ENCODE data around the gene QRICH1. TPM values are rescaled to one million over a fixed set of nuclear protein-coding genes. Genes with fewer than 3 reads are reported as not detected.

The QRICH1 gene
- total RNA-seq, 1 experiment from 2014 or later, result 151 TPM

GRCh38 chr3:49034650-49035049 lies 59.2 kb downstream of the QRICH1 start:
- Histone ChIP-seq H3K79me1 (ENCODE audit: insufficient read depth, low read depth, low read length, poor library complexity, severe bottlenecking) (no peaks in the 10 kb centered on the region), H2BK20ac (ENCODE audit: low read depth, low read length, poor library complexity, severe bottlenecking) (no peak overlapping the region), H3T11ph (ENCODE audit: low read length) (no peak overlapping the region), H3K27ac (ENCODE audit: insufficient read length, low read depth, low read length) (no peak overlapping the region), H3K79me2 (ENCODE audit: insufficient read depth, low read length) (no peaks in the 10 kb centered on the region), H4K5ac (ENCODE audit: insufficient read length, low read depth, low read length) (no peak overlapping the region), H2AK5ac (ENCODE audit: insufficient read length, low read length) (no peak overlapping the region), H3K23ac (ENCODE audit: insufficient read length, low read depth, low read length) (no peak overlapping the region), H2BK15ac (ENCODE audit: low read depth, low read length) (no peak overlapping the region), H2BK120ac (ENCODE audit: low read depth, low read length, poor library complexity, severe bottlenecking) (no peak overlapping the region), H3K23me2 (ENCODE audit: insufficient read length, low read depth, low read length, poor library complexity, severe bottlenecking) (no peaks in the 10 kb centered on the region), H3K18ac (ENCODE audit: insufficient read length, low read depth, low read length) (no peak overlapping the region), H3K9me3 (ENCODE audit: control insufficient read depth, low read depth, low read length) (no peaks in the 10 kb centered on the region), H4K8ac (replicated peaks; ENCODE audit: insufficient read length, low read depth, low read length) (no peak overlapping the region), H3K56ac (ENCODE audit: insufficient read length, low read depth, low read length) (no peak overlapping the region), H3K4ac (ENCODE audit: low read depth, low read length) (no peak overlapping the region), H3K27me3 (ENCODE audit: insufficient read depth, low read length) (no peaks in the 10 kb centered on the region), H4K91ac (ENCODE audit: insufficient read length, low read depth, low read length) (no peak overlapping the region), H2BK5ac (ENCODE audit: insufficient read length, low read length) (no peak overlapping the region), H3K14ac (ENCODE audit: insufficient read depth, low read length) (no peak overlapping the region), H3K9ac (ENCODE audit: extremely low read depth, insufficient read length, low read length) (no peak overlapping the region), H4K20me1 (ENCODE audit: control insufficient read depth, insufficient read depth, insufficient read length) (no peaks in the 10 kb centered on the region), H2AFZ (ENCODE audit: low read length) (no peak overlapping the region), H2BK12ac (ENCODE audit: insufficient read length, low read depth, low read length) (no peak overlapping the region), H3K4me1 (ENCODE audit: insufficient read depth, low read length) (no peaks in the 10 kb centered on the region; the same call in 1 of the 2 replicates), H3K4me2 (ENCODE audit: insufficient read depth, insufficient read length, low read length) (no peak overlapping the region)
- no peak overlapping the region for H3K4me3 Mint-ChIP-seq
- TF ChIP-seq, protein P1, sequence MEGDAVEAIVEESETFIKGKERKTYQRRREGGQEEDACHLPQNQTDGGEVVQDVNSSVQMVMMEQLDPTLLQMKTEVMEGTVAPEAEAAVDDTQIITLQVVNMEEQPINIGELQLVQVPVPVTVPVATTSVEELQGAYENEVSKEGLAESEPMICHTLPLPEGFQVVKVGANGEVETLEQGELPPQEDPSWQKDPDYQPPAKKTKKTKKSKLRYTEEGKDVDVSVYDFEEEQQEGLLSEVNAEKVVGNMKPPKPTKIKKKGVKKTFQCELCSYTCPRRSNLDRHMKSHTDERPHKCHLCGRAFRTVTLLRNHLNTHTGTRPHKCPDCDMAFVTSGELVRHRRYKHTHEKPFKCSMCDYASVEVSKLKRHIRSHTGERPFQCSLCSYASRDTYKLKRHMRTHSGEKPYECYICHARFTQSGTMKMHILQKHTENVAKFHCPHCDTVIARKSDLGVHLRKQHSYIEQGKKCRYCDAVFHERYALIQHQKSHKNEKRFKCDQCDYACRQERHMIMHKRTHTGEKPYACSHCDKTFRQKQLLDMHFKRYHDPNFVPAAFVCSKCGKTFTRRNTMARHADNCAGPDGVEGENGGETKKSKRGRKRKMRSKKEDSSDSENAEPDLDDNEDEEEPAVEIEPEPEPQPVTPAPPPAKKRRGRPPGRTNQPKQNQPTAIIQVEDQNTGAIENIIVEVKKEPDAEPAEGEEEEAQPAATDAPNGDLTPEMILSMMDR (conservative IDR thresholded peaks at IDR 0.05), result no peak
- H3K27ac Mint-ChIP-seq, result 0 out of 7 replicates have a peak overlapping the region, but pooled peaks of 1 of the 3 experiments have one; percentile 16
- H3K36me3 Mint-ChIP-seq (ENCODE audit: insufficient read depth in 1 of 3, low read depth in 3 of 3), result peaks cover 26 to 75% (median 56%) of the 10 kb centered on the region in 3 experiments; a peak in 6 of 7 replicates
- no peaks in the 10 kb centered on the region for H3K4me1 Mint-ChIP-seq
- H3K27me3 Mint-ChIP-seq (ENCODE audit: low read depth), result no peaks in the 10 kb centered on the region
- no CpG with 5 or more reads among the region's 2 CpGs for whole genome bisulfite sequencing (ENCODE audit: extremely low coverage, insufficient read length, low lambda C conversion rate)
- no peak for DNase-seq
- H3K9me3 Mint-ChIP-seq, result no peaks in the 10 kb centered on the region
